RKO (cell line): ENCODE data around the gene TMEM50A.
"Not testable (repeated sequence)": the region's sequence is repeated elsewhere in the genome, so short reads cannot be mapped to it uniquely, and the experiment has no call there.

ENCODE experiments used
- DNase-seq: peaks from one replicate; pipeline ENCODE4 v3.0.0-alpha.2; 2016; ENCODE audit warnings: low spot score

Gene TMEM50A

DNA sequence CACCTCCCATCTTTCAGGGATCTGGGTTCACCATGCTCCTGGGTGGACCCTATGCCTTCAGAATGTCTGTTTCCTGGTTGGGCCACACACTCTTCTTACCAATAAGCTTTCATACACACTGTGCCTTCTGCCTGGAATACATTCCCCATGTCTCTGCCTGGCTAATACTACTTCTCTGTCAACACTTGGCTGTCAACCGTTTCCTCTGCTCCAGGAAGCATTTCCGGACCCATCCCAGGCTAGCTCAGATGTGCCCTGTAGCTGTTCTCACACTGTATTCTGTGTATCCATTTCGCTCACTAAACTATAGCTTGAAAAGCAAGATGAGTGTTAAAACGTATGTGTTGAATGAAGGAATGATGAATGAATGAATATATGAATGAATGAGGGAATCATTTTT, 49.0 kb downstream of the TMEM50A start:
- not testable (repeated sequence) for DNase-seq

DNA sequence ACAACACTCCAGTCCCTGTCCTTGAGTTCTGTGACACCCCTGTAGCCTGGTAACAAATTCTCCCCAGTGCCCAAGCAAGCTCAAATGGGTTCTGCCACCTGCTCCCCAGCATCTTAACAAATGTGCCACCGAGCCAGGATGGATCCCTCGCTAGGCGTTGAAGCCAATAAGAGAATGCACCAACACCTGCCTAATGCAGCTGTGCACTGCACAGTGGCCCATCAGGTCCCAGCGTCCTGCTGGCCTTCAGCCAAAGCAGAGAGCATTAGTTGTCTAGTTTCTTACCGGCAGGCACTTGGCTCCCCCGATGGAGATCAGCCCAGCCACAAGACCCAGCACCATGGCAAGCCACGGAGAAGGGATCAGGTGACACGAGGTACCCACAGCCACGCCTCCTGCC, 50.6 kb downstream of the TMEM50A start:
- DNase-seq = not testable (repeated sequence)

DNA sequence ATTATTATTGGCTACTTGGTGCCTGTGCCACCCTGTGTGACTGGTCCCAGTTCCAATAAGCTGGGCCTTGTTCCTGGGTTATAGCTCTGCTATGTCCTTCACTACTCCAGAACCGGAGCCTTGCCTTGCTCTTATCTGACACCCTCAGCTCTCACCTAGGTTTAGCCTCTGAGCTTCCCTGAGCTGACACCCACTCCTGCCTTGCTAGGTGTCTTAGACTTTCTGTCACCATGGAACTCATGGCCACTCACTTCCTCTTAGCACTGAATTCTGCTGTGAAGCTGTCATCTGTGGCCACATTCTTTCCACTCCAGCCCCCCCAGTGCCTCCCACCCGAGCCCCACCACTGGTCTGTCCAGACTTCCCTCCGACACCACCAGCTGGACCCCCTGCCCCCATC, 51.6 kb downstream of the TMEM50A start:
- DNase-seq = not testable (repeated sequence)

DNA sequence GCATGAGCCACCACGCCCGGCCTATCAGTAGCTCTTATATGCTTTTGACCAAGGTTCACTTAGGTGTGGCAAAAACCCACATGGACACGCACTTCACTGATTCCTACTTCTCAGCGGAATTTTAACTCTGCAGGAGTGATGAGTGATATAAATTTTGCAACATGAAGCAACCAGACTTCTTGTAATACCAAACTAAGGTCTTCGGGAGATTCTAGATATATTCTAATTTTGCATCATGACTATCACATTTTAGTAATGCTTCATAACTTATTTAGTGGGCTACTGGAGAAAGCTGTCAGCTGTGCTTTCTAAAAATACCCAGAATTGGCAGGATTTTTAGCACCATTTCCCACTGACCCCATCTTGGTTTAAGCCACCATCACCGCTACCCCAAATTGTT, 54.7 kb downstream of the TMEM50A start:
- DNase-seq = no peak

DNA sequence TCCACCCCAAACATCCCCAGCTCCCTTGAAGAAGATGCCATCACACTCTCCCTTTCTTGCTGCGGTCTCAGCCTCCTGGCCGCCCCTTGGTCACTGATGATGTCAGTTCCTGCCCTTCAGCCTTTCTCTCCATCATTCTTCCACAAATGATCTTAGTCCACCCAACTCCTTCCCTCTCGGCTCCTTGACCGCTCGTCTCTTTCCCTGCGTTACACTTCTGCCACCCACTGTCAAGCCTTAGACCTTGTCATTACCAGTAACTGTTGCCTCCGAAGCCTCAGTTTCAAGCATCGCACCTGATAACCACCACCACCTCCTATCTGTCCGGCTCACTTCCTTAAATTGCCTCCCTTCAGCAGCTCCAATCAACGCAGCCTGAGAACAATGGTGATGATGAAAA, 59.4 kb downstream of the TMEM50A start:
- DNase-seq = not testable (repeated sequence)

DNA sequence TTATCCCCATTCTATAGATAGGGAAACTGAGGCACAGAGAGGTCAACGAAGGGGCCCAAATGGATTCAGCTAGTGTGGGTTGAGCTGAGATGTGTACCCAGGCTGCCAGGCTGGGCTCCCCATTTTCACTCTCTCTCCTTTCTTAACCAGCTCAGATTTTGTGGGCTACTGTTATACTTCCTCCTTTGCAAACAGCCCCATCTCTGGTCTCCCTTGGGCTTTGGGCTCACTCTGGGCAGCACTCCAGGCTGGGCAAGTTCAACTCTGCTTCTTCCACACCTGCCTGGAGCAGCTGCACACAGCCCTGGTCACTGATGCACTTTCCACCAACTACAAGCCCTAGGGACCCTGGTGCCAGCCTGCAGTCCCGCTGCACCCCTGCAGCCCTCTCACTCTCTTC, 59.9 kb downstream of the TMEM50A start:
- DNase-seq = not testable (repeated sequence)

DNA sequence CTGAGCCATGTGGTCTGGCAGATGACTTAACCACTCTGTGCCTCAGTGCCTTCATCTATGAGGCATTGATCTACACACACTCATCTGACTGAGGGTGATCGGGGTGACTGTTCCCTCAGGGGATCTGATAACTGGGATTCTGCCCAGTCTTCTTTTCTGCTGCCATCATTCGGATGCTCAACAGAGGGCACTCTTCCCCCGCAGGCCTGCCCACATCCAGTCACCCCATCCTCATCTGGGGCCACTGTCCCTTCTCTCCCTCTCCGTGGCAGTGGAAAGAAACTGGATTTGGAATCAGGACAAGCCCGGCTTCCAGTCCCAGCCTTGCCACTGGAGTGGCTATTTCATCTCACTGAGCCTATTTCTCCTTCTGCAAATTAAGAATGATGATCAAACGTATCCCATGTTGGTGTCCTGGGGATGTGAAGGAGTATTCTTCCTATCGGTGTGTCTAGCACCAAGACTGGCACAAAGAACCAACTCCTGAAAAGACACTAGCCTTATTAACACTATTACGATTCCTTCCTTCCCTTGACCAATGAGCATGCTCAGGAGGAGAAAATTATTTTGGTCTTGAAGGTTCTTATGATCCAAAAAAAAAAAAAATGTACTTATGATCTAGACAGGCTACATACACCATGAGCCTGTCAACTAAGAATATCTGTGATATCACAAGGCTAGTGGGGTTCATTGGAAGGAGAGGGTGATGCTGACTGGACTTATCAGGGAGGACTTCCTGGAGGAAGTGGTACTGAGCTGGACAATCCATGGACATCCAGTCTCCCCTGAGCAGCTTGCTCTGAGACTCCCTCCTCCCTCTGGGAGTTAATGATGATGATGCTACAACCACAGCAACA, 65.0 kb downstream of the TMEM50A start:
- DNase-seq = not testable (repeated sequence)

DNA sequence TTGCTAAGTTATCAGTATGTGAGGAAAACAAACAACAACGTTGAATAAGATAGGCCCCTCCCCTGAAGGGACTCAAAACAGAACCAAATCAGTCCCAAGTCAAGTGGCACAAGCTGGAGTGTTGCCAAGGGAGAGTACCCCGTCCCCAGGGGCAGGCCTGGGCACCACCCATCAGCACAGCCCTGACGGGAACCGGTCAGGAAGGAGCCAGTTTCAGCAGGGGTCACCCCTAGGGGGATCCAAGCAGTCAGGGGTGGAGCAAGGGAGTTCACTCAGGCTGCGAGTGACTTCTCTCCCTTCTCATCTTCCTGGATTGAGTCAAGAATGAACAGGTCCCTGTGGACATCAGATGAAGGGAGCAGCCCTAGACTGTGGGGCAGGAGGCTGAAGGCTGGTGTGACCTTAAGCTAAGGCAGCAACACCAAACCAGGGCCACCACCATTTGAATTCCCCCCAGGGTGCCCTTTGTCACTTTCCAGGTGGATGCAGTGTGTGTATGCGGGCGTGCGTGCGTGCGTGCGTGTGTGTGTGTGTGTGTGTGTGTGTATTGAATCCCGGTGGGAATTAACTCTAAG, 67.7 kb downstream of the TMEM50A start:
- DNase-seq = not testable (repeated sequence)

DNA sequence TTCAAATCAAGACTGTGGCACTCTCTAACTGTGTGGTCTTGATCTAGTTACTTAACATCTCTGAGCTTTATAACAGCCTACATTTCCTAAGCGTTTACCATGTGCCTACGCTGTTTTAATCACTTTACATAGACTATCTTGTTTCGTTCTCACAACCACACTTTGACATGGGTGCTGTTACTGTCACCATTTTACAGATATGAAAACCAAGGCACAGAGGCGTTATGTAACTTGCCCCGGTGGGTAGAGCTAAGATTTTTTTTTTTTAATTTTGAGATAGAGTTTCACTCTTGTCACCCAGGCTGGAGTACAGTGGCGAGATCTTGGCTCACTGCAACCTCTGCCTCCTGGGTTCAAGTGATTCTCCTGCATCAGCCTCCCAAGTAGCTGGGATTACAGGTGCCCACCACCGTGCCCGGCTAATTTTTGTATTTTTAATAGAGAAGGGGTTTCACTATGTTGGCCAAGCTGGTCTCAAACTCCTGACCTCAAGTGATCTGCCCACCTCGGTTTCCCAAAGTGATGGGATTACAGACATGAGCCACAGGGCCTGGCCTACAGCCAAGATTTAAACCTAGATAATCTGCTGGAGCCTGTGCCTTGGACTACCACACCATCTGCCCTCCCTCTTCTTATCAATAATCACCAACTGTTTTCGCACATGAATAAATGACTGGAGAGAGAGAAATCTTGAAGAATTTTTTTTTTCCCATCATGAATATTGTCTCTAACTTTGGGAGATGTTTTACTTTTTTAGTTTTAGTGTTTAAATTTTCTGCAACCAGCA, 71.7 kb downstream of the TMEM50A start:
- DNase-seq = not testable (repeated sequence)
